ENCODE results near the gene SYT7.
"Not testable (repeated sequence)": the region's sequence is repeated elsewhere in the genome, so short reads cannot be mapped to it uniquely, and the experiment has no call there.

SYT7 gene

DNA sequence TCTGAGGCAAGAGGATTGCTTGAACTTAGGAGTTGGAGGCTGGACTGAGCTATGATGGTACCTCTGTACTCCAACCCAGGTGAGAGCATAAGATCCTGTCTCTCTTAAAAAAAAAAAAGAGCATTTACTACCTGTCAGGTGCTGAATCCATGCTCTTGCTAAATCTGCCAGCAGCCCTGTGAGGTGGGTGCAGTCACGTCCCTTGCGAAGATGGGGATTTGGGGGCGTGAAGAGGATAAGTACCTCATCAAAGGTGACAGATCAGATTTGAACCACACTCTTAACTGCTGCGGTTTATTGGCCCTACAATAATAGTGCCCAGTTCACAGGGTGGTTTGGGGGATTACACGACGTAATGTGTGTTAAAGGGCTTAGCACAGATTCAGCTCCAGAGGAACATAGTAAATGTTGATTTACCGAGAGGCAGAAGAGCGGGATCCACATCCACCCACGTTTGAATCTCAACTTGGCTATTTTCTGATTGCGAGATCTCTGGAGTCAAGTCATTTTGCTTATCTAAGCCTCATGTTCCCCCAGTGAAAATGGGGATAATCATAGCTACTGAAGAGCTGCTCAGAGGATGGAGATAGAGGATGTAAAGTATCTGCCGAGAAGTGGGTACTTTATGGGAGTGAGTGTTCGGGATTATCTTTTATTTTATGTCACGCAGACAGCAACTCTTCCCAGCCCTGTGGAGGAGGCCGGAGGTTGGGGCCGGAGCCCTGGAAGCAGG lies 100.4 kb downstream of the SYT7 start:
- ChIA-PET CTCF (interaction anchor here (0.6 to 11.7 kb wide), 7 partner anchors 9 to 158 kb away, joined by 3 to 325 read pairs (median 5); partner anchors contain the start of gene LRRC10B), POLR2A (interaction anchor here (1.1 kb wide), 1 partner anchor 29 kb away, joined by 3 read pairs; no protein-coding TSS in a partner anchor)
- H3K27ac ChIP-seq (ENCODE audit: extremely low read depth, low read depth, low read length) = no peak overlapping the region
- no peaks in the 10 kb centered on the region for H3K9me3 ChIP-seq (ENCODE audit: control insufficient read depth, insufficient read depth, low read depth, low read length)
- TF ChIP-seq ZFP3 (tag by site-specific recombination; IDR thresholded peaks at IDR 0.05; ENCODE audit: low read depth) (no peak), ZNF837 (tag by site-specific recombination; IDR thresholded peaks at IDR 0.05) (no peak), ZNF426 (tag by site-specific recombination; IDR thresholded peaks at IDR 0.05) (no peak), GLIS1 (tag by site-specific recombination; IDR thresholded peaks at IDR 0.05) (no peak), HOXC10 (CRISPR knock-in tag; IDR thresholded peaks at IDR 0.05) (no peak), HOXD13 (CRISPR knock-in tag; IDR thresholded peaks at IDR 0.05; ENCODE audit: borderline replicate concordance) (no peak), ZNF280C (tag by site-specific recombination; IDR thresholded peaks at IDR 0.05) (no peak), ZNF664 (tag by site-specific recombination; IDR thresholded peaks at IDR 0.05) (no peak), ZNF521 (tag by site-specific recombination; IDR thresholded peaks at IDR 0.05) (no peak), SP3 (tag by site-specific recombination; IDR thresholded peaks at IDR 0.05) (no peak), ZNF747 (tag by site-specific recombination; IDR thresholded peaks at IDR 0.05) (no peak), MEIS1 (CRISPR knock-in tag; IDR thresholded peaks at IDR 0.05; ENCODE audit: borderline replicate concordance) (no peak)
- no peaks in the 10 kb centered on the region for H3K4me1 ChIP-seq (ENCODE audit: control insufficient read depth, insufficient read depth, low read length)
- H3K36me3 ChIP-seq (ENCODE audit: control insufficient read depth in 2 of 2, insufficient read depth in 1 of 2, low read length in 2 of 2) = no peaks in the 10 kb centered on the region
- no peak overlapping the region for H3K4me3 ChIP-seq (ENCODE audit: low read depth, low read length)

DNA sequence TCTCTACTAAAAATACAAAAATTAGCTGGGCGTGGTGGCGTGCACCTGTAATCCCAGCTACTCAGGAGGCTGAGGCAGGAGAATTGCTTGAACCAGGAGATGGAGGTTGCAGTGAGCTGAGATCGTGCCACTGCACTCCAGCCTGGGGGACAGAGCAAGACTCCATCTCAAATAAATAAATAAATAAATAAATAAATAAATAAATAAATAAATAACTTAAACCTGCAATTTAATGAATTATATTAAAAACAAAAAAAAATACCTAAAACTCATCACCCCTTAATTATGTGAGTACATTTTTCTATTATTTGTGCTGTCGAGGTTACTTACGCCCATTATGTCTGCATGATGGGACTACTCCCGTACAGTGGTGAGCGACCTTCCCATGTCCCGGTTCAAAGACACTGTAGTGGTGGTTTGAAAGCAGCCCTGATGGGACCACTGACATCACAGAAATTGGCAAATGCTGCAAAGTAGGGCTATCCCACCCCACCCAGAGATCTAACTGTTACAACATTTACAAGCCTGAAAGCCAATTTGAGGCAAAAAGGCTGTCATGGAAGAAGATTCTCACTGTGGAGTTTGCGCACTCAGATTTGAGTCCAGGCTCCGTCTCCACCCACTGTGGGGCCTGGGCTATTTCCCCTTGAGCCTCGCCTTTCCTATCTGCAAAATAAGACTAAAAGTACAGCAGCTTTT lies 101.4 kb downstream of the SYT7 start:
- CTCF ChIA-PET = interaction anchor here (1.3 to 11.7 kb wide), 7 partner anchors 9 to 159 kb away, joined by 4 to 325 read pairs (median 11); partner anchors contain the start of gene LRRC10B
- POLR2A ChIA-PET; H3K27ac ChIP-seq (ENCODE audit: extremely low read depth, low read depth, low read length): not testable (repeated sequence)
- TF ChIP-seq ZXDB (tag by site-specific recombination; IDR thresholded peaks at IDR 0.05) (peak; percentile 26; the same call in 1 of the 2 replicates), ZNF558 (tag by site-specific recombination; IDR thresholded peaks at IDR 0.05) (peak; percentile 48; the same call in 1 of the 2 replicates), ZNF426 (tag by site-specific recombination; IDR thresholded peaks at IDR 0.05) (peak; percentile 78), ZNF404 (tag by site-specific recombination; IDR thresholded peaks at IDR 0.05) (0 out of 2 replicates have a peak, but pooled peaks have one; percentile 18), ZNF354C (tag by site-specific recombination; IDR thresholded peaks at IDR 0.05; ENCODE audit: borderline replicate concordance, low read depth) (0 out of 2 replicates have a peak, but pooled peaks have one; percentile 13), GFI1B (tag by site-specific recombination; IDR thresholded peaks at IDR 0.05) (0 out of 2 replicates have a peak, but pooled peaks have one; percentile 10), ZNF140 (tag by site-specific recombination; IDR thresholded peaks at IDR 0.05) (peak; percentile 72; the same call in 1 of the 2 replicates), ZNF394 (tag by site-specific recombination; IDR thresholded peaks at IDR 0.05; ENCODE audit: borderline replicate concordance) (peak; percentile 89), ZNF433 (tag by site-specific recombination; IDR thresholded peaks at IDR 0.05; ENCODE audit: low read depth) (peak; percentile 47; the same call in 1 of the 2 replicates), REST (tag by site-specific recombination; IDR thresholded peaks at IDR 0.05) (peak; percentile 50; the same call in 1 of the 2 replicates), ZNF654 (tag by site-specific recombination; IDR thresholded peaks at IDR 0.05; ENCODE audit: low read depth) (peak; percentile 25)
- TF ChIP-seq, protein P1, sequence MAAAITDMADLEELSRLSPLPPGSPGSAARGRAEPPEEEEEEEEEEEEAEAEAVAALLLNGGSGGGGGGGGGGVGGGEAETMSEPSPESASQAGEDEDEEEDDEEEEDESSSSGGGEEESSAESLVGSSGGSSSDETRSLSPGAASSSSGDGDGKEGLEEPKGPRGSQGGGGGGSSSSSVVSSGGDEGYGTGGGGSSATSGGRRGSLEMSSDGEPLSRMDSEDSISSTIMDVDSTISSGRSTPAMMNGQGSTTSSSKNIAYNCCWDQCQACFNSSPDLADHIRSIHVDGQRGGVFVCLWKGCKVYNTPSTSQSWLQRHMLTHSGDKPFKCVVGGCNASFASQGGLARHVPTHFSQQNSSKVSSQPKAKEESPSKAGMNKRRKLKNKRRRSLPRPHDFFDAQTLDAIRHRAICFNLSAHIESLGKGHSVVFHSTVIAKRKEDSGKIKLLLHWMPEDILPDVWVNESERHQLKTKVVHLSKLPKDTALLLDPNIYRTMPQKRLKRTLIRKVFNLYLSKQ (tag by site-specific recombination; IDR thresholded peaks at IDR 0.05; ENCODE audit: borderline replicate concordance) = 0 out of 2 replicates have a peak, but pooled peaks have one; percentile 16

More for the DNA sequence above, 101.4 kb downstream of the SYT7 start:
- H3K36me3 ChIP-seq (ENCODE audit: control insufficient read depth in 2 of 2, insufficient read depth in 1 of 2, low read length in 2 of 2); H3K4me1 ChIP-seq (ENCODE audit: control insufficient read depth, insufficient read depth, low read length); H3K4me3 ChIP-seq (ENCODE audit: low read depth, low read length); H3K9me3 ChIP-seq (ENCODE audit: control insufficient read depth, insufficient read depth, low read depth, low read length): not testable (repeated sequence)
